ENCODE results near the gene NDUFA8. TPM values are rescaled to one million over a fixed set of nuclear protein-coding genes. Genes with fewer than 3 reads are reported as not detected.

The NDUFA8 gene
- total and polyA plus RNA-seq, 10 of the 15 experiments (the other 5 are each of a cell fraction or from before 2014, with no cell fraction given), result 44.9 to 159 (median 90.8) TPM

GRCh38 chr9:122127396-122127798 lies 32.2 kb downstream of the NDUFA8 start:
- in situ Hi-C loops (cut with MboI), result loop anchor here (10.0 kb wide), 1 partner anchor 327 kb away; no protein-coding TSS in a partner anchor

More at GRCh38 chr9:122127396-122127798, 32.2 kb downstream of the NDUFA8 start:
- no peaks in the 10 kb centered on the region for H3K9me3 ChIP-seq (replicated peaks; ENCODE audit: control insufficient read depth, insufficient read depth, low read length)
- ChIA-PET POLR2A (no interaction called here), CTCF (interaction anchor here (1.1 to 11.7 kb wide), 4 partner anchors 8 to 224 kb away, joined by 3 to 190 read pairs (median 83); no protein-coding TSS in a partner anchor), RAD21 (ENCODE audit: unreplicated experiment) (interaction anchor here (1.3 to 4.2 kb wide), 2 partner anchors 223 to 327 kb away, joined by 5 to 73 read pairs; no protein-coding TSS in a partner anchor), SMC1A (ENCODE audit: uncharacterized antibody, unreplicated experiment) (interaction anchor here (1.1 to 1.4 kb wide), 3 partner anchors 28 to 223 kb away, joined by 3 to 6 read pairs (median 3); partner anchors contain the start of genes MRRF and RBM18)
- H3K79me2 ChIP-seq (ENCODE audit: control insufficient read depth, insufficient read depth, low read length), result no peaks in the 10 kb centered on the region
- no peaks in the 10 kb centered on the region for H3K36me3 ChIP-seq (ENCODE audit: control insufficient read depth in 2 of 2, insufficient read depth in 2 of 2, low read length in 1 of 2)
- no TSS peak for BruUV-seq (replicated peaks)
- H3K4me3 ChIP-seq, result no peak overlapping the region
- FAIRE-seq, result no peak
- ATAC-seq, result no peak
- no peak overlapping the region for H3K9ac ChIP-seq (ENCODE audit: control insufficient read depth, insufficient read depth, low read length)
- TF ChIP-seq, protein P1, sequence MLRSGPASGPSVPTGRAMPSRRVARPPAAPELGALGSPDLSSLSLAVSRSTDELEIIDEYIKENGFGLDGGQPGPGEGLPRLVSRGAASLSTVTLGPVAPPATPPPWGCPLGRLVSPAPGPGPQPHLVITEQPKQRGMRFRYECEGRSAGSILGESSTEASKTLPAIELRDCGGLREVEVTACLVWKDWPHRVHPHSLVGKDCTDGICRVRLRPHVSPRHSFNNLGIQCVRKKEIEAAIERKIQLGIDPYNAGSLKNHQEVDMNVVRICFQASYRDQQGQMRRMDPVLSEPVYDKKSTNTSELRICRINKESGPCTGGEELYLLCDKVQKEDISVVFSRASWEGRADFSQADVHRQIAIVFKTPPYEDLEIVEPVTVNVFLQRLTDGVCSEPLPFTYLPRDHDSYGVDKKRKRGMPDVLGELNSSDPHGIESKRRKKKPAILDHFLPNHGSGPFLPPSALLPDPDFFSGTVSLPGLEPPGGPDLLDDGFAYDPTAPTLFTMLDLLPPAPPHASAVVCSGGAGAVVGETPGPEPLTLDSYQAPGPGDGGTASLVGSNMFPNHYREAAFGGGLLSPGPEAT (IDR thresholded peaks at IDR 0.05; ENCODE audit: low read depth), result no peak
- TF ChIP-seq USF2 (IDR thresholded peaks at IDR 0.05; ENCODE audit: borderline replicate concordance, low read depth, low read length), result no peak
- no peak for TF ChIP-seq JUND (IDR thresholded peaks at IDR 0.05; ENCODE audit: low read depth, low read length)
- TF ChIP-seq PRDM15 (CRISPR knock-in tag; IDR thresholded peaks at IDR 0.05), result no peak
- no peak for TF ChIP-seq NFXL1 (IDR thresholded peaks at IDR 0.05; ENCODE audit: borderline replicate concordance)
- no peak for TF ChIP-seq CBX5 (IDR thresholded peaks at IDR 0.05; ENCODE audit: low read depth)
- no peak for TF ChIP-seq POLR2AphosphoS5 (IDR thresholded peaks at IDR 0.05; ENCODE audit: low read length)
- TF ChIP-seq NRF1 (conservative IDR thresholded peaks at IDR 0.05; ENCODE audit: low read depth, low read length), result no peak
- no peak for TF ChIP-seq SMAD5 (IDR thresholded peaks at IDR 0.05; ENCODE audit: low read depth)
- no peak for TF ChIP-seq MEF2B (IDR thresholded peaks at IDR 0.05; ENCODE audit: partially characterized antibody, poor library complexity, severe bottlenecking)
- no peak for TF ChIP-seq IRF4 (IDR thresholded peaks at IDR 0.05; ENCODE audit: low read depth, low read length)
- H3K27ac ChIP-seq (ENCODE audit: control insufficient read depth, insufficient read depth), result no peak overlapping the region
- H2AFZ ChIP-seq (ENCODE audit: control insufficient read depth, low read depth, low read length), result no peak overlapping the region
- no peak overlapping the region for H3K4me2 ChIP-seq (ENCODE audit: control insufficient read depth, insufficient read depth)
- H4K20me1 ChIP-seq (ENCODE audit: control insufficient read depth, insufficient read depth), result no peaks in the 10 kb centered on the region
- no peak for DNase-seq (ENCODE audit: low read depth, low spot score)
- peaks cover 2 to 12% of the 10 kb centered on the region in 2 experiments; a peak in 2 of 4 replicates for H3K27me3 ChIP-seq (replicated peaks in 1 of 2; ENCODE audit: control insufficient read depth in 2 of 2, insufficient read depth in 2 of 2, low read length in 1 of 2)
- H3K4me1 ChIP-seq (ENCODE audit: control insufficient read depth, insufficient read depth, low read length), result no peaks in the 10 kb centered on the region
- intact Hi-C loops (cut with micrococcal nuclease; ENCODE audit: unreplicated experiment), result loop anchor here (10.0 kb wide), 1 partner anchor 583 kb away; no protein-coding TSS in a partner anchor
- 34% methylated on average over 10 of the region's 10 CpGs for WGBS (ENCODE audit: insufficient coverage, insufficient replicate concordance, low lambda C conversion rate, missing lambda C conversion rate)

Measured in GM12878 (cell line).